ENCODE data around the gene SBF1.

- TF ChIP-seq POLR2A (IDR thresholded peaks at IDR 0.05) (no peak), CTCF (IDR thresholded peaks at IDR 0.05) (no peak)
Observed at GRCh38 chr22:50513175-50513574, 38.3 kb upstream of the SBF1 start.

Measured in heart left ventricle (tissue), 13 donors.